ENCODE results near the gene CFAP45.

Gene CFAP45

DNA sequence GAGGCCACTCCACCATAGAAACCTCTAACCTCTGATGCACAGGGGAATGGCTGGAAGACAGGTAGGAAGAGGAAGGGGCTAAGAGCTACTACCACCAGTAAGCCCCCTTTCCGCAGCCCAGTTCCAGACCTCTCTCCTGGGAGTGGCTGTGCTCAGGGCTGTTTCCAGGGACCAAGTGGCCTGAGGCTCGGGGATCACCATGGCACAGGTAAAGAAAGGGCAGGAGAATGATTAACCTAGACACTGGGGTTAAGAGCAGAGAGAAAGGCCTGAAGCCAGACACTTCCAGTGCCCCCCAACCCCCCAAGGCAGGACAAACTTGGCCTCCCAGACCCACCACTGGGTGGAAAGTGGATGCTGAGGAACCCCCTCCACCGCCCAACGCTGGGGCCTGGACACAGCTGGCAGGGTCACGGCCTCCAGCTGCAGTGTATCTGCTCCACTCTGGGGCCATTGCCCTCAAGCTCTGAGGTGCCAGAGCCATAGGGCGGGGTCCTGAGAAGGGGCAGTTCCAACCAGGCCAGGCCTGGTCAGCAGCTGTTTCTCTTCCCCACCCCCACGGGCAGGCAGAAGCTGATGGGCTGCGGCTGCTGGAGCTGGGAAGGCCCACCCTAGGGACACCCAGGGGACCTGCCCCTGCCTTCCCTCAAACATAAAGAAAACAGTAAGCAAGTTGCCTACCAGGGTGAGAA, 22.7 kb upstream of the CFAP45 start:
- no peak for DNase-seq (ENCODE audit: low read depth, low spot score)
- TF ChIP-seq, protein P1, sequence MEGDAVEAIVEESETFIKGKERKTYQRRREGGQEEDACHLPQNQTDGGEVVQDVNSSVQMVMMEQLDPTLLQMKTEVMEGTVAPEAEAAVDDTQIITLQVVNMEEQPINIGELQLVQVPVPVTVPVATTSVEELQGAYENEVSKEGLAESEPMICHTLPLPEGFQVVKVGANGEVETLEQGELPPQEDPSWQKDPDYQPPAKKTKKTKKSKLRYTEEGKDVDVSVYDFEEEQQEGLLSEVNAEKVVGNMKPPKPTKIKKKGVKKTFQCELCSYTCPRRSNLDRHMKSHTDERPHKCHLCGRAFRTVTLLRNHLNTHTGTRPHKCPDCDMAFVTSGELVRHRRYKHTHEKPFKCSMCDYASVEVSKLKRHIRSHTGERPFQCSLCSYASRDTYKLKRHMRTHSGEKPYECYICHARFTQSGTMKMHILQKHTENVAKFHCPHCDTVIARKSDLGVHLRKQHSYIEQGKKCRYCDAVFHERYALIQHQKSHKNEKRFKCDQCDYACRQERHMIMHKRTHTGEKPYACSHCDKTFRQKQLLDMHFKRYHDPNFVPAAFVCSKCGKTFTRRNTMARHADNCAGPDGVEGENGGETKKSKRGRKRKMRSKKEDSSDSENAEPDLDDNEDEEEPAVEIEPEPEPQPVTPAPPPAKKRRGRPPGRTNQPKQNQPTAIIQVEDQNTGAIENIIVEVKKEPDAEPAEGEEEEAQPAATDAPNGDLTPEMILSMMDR (IDR thresholded peaks at IDR 0.05; ENCODE audit: low read depth, low read length): no peak
- in situ Hi-C loops (cut with HindIII; ENCODE audit: low sequenced_read_pairs): no loop called here
- peak overlapping the region; percentile 82 for H3K4me3 ChIP-seq (ENCODE audit: low read depth, low read length)

DNA sequence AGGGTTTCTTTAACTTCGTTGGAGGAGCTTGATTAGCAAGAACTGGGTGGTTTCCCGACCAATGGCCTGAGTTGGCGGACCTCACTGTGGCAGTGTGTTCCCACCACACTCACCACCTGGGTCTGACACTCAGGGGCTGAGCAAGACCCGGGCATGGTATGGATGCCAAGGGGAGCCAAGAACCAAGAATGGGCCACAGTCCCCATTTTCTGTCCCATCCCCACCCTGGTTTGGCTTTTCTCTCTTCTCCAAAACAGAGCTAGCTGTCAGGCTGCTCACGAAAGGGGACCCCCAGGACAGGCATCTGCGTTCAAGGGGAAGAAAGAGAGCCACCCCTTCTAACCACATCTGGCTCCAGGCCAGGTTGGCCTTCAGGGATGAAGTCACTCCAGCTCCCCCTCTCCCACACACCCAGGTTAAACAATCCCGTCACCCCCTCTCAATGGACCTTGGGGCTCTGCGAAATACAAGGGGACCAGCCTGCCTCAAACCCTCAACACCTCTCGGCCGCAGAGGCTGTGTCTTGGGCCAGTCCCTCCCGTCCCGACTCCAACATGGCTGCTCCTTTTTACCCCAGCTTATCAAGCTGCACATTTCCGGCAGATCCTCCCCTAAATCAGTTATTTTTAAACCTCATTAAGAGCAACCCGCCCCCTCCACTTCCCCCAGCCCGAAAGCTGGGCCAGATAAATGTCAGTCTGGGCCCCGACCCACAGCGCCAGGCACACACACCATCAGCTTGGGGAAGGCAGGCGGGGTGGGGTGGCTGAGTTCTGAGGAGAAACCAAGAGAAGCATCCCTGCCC, 21.9 kb upstream of the CFAP45 start:
- in situ Hi-C loops (cut with HindIII; ENCODE audit: low sequenced_read_pairs): no loop called here

DNA sequence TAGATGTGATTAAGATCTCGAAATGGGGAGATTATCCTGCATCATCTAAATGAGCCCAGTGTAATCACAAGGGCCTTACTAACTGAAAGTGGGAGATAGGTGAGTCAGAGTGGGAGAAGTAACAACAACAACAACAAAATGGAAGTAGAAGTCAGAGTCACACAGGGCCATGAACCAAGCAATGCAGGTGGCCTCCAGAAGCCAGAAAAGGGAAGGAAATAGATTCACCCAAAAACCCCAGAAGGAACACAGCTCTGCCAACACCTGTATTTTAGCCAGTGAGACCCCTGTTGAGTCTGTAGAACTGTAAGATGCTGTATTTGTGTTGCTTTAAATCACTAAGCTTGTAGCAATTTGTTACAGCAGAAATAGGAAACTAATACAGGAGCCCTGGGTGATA, 21.3 kb upstream of the CFAP45 start:
- no peak for DNase-seq (ENCODE audit: low read depth, low spot score)
- no peak overlapping the region for H3K4me3 ChIP-seq (ENCODE audit: low read depth, low read length)
- TF ChIP-seq, protein P1 (IDR thresholded peaks at IDR 0.05; ENCODE audit: low read depth, low read length): no peak
- in situ Hi-C loops (cut with HindIII; ENCODE audit: low sequenced_read_pairs): no loop called here

More for the DNA sequence above, 21.9 kb upstream of the CFAP45 start:
- TF ChIP-seq, protein P1 (IDR thresholded peaks at IDR 0.05; ENCODE audit: low read depth, low read length): no peak
- peak overlapping the region; percentile 82 for H3K4me3 ChIP-seq (ENCODE audit: low read depth, low read length)
- no peak for DNase-seq (ENCODE audit: low read depth, low spot score)

DNA sequence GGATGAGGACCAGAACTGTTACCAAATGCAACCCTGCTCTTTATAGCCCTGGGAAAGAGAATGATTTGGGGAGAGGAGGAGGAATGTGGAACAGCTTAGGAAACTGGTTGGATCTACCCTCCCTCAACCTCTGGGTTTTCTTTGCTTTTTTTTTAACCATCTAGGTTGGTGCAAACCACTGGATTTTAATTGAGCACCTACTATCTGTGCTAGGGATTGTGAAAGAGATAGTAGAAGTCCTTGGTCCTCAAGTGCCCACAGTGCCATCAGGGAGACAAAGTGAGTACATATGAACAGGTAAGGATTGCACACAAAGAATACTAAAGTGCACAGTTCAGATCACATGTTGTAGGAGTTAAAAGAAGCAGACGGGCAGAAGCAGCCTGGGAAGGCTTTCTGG, 20.7 kb upstream of the CFAP45 start:
- H3K4me3 ChIP-seq (ENCODE audit: low read depth, low read length): no peak overlapping the region
- TF ChIP-seq, protein P1 (IDR thresholded peaks at IDR 0.05; ENCODE audit: low read depth, low read length): no peak
- in situ Hi-C loops (cut with HindIII; ENCODE audit: low sequenced_read_pairs): no loop called here
- DNase-seq (ENCODE audit: low read depth, low spot score): no peak

DNA sequence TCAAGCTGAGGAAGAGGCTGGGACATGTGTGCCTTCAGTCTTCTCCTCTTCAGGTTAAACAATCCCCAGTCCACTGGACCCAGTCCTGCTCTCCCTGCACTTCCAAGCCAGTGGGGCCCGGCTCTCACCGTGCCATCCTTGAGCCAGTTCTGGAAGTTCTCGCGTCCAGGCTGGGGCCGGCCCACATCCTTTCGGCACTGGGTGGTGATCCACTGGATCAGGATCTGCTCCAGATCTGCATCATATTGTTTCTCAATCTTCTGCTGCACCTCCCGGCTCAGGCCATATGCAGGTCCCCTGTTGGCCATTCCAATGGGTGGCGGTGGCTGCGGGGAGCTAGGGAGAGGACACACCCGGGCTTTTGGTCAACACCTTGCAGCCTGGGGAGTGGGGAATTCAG, 20.2 kb upstream of the CFAP45 start:
- H3K4me3 ChIP-seq (ENCODE audit: low read depth, low read length): no peak overlapping the region
- DNase-seq (ENCODE audit: low read depth, low spot score): no peak
- in situ Hi-C loops (cut with HindIII; ENCODE audit: low sequenced_read_pairs): no loop called here
- TF ChIP-seq, protein P1 (IDR thresholded peaks at IDR 0.05; ENCODE audit: low read depth, low read length): no peak

DNA sequence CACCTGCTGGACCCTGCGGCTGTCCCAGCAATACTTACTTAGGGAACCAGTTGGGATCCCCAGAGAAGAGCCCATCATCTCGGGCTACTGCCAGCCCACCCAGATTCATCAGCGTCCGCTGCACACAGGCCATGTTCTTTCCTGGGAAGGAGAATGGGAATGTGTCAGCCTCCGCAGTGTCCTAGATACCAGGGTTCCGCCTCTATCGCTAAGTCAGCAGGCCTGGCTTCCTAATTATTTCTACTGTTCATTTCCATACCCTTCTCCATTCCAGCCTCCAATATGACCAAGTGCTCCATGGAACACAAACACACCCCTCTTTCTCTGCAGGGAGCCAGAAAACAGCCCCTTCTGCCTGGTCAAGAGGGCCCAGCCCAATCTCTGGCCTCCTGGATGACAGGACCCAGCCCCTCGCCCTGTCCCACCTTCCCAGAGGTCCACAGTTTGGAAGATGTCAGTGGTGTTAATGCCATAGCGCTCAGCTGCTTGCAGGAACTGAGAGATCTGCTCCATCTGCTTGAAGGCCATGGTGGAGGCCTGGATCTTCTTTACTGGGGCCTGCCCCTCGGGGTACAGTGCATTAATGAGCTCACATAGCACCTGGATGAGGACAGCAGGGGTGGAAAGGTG, 19.4 kb upstream of the CFAP45 start:
- no peak overlapping the region for H3K4me3 ChIP-seq (ENCODE audit: low read depth, low read length)
- DNase-seq (ENCODE audit: low read depth, low spot score): no peak
- in situ Hi-C loops (cut with HindIII; ENCODE audit: low sequenced_read_pairs): no loop called here
- TF ChIP-seq, protein P1 (IDR thresholded peaks at IDR 0.05; ENCODE audit: low read depth, low read length): no peak
